Measurements from ENCODE around the gene TPGS2. TPM values are rescaled to one million over a fixed set of nuclear protein-coding genes. Genes with fewer than 3 reads are reported as not detected.
"Not testable (repeated sequence)": the region's sequence is repeated elsewhere in the genome, so short reads cannot be mapped to it uniquely, and the experiment has no call there.

TPGS2 gene
- 100 to 1,000 TPM; 114 to 129 (median 115) TPM for polyA plus RNA-seq (ENCODE audit: insufficient read length in 4 of 4)

GRCh38 chr18:36828630-36829361 is at the start of gene TPGS2, which contains the start of gene KIAA1328:
TSS of gene TPGS2 (minus strand) at chr18:36829002. CDS start at chr18:36828767, 235 bp downstream.
TSS of gene KIAA1328 (plus strand) at chr18:36829127. CDS start at chr18:36829139, 12 bp downstream.
- DNase-seq (ENCODE audit: low read depth in 4 of 4, low spot score in 2 of 4): peak; percentile 63 to 77 (median 72)

- not testable (repeated sequence) for DNase-seq (ENCODE audit: low read depth in 4 of 4, low spot score in 2 of 4)
Observed at GRCh38 chr18:36873826-36874225, 45.0 kb upstream of the TPGS2 start.

GRCh38 chr18:36872329-36872728 is 43.5 kb upstream of the TPGS2 start:
- DNase-seq (ENCODE audit: low read depth in 4 of 4, low spot score in 2 of 4): no peak

GRCh38 chr18:36871801-36872200 is 43.0 kb upstream of the TPGS2 start:
- DNase-seq (ENCODE audit: low read depth in 4 of 4, low spot score in 2 of 4): no peak

- no peak for DNase-seq (ENCODE audit: low read depth in 4 of 4, low spot score in 2 of 4)
Observed at GRCh38 chr18:36867056-36867455, 38.3 kb upstream of the TPGS2 start.

- no peak for DNase-seq (ENCODE audit: low read depth in 4 of 4, low spot score in 2 of 4)
Observed at GRCh38 chr18:36862182-36862581, 33.4 kb upstream of the TPGS2 start.

GRCh38 chr18:36856815-36857214 is 28.0 kb upstream of the TPGS2 start:
- no peak for DNase-seq (ENCODE audit: low read depth in 4 of 4, low spot score in 2 of 4)

- no peak for DNase-seq (ENCODE audit: low read depth in 4 of 4, low spot score in 2 of 4)
Observed at GRCh38 chr18:36851202-36851590, 22.4 kb upstream of the TPGS2 start.

- no peak for DNase-seq (ENCODE audit: low read depth in 4 of 4, low spot score in 2 of 4)
Observed at GRCh38 chr18:36850527-36851201, 21.9 kb upstream of the TPGS2 start.

GRCh38 chr18:36849288-36850006 is 20.6 kb upstream of the TPGS2 start:
- DNase-seq (ENCODE audit: low read depth in 4 of 4, low spot score in 2 of 4): no peak

GRCh38 chr18:36848609-36849008 is 19.8 kb upstream of the TPGS2 start:
- DNase-seq (ENCODE audit: low read depth in 4 of 4, low spot score in 2 of 4): no peak

- no peak for DNase-seq (ENCODE audit: low read depth in 4 of 4, low spot score in 2 of 4)
Observed at GRCh38 chr18:36843784-36844183, 15.0 kb upstream of the TPGS2 start.

GRCh38 chr18:36843199-36843598 is 14.4 kb upstream of the TPGS2 start:
- DNase-seq (ENCODE audit: low read depth in 4 of 4, low spot score in 2 of 4): no peak

GRCh38 chr18:36839835-36840234 is 11.0 kb upstream of the TPGS2 start:
- no peak for DNase-seq (ENCODE audit: low read depth in 4 of 4, low spot score in 2 of 4)

- DNase-seq (ENCODE audit: low read depth in 4 of 4, low spot score in 2 of 4): no peak
Observed at GRCh38 chr18:36835927-36836326, 7.1 kb upstream of the TPGS2 start.

- no peak for DNase-seq (ENCODE audit: low read depth in 4 of 4, low spot score in 2 of 4)
Observed at GRCh38 chr18:36833120-36833519, 4.3 kb upstream of the TPGS2 start.

- DNase-seq (ENCODE audit: low read depth in 4 of 4, low spot score in 2 of 4): no peak
Observed at GRCh38 chr18:36831139-36831538, 2.3 kb upstream of the TPGS2 start.

- DNase-seq (ENCODE audit: low read depth in 4 of 4, low spot score in 2 of 4): no peak
Observed at GRCh38 chr18:36830158-36830495, 1.3 kb upstream of the TPGS2 start.

- peak; percentile 26 to 66 (median 36) for DNase-seq (ENCODE audit: low read depth in 4 of 4, low spot score in 2 of 4)
Observed at GRCh38 chr18:36829362-36830157, 758 bp upstream of the TPGS2 start.

- DNase-seq (ENCODE audit: low read depth in 4 of 4, low spot score in 2 of 4): peak; percentile 26 to 47 (median 36)
Observed at GRCh38 chr18:36828157-36828629, 609 bp downstream of the TPGS2 start.
